Colonic mucosa (tissue), 4 donors: ENCODE measurements around the gene ISLR. TPM values are rescaled to one million over a fixed set of nuclear protein-coding genes. Genes with fewer than 3 reads are reported as not detected.

ENCODE experiments used
- DNase-seq: peaks from one replicate; pipeline ENCODE4 v3.0.0-alpha.2; 2020
- H3K27ac ChIP-seq: fragments of 200-600 bp; one replicate; pipeline ENCODE4 v1.8.0; 2021
- H3K27me3 ChIP-seq: fragments of 200-600 bp; one replicate; pipeline ENCODE4 v1.8.0; 2021
- H3K36me3 ChIP-seq: fragments of 200-600 bp; one replicate; pipeline ENCODE4 v1.8.0; 2021
- H3K4me1 ChIP-seq: fragments of 200-600 bp; one replicate; pipeline ENCODE4 v1.8.0; 2021; ENCODE audit warnings: mild to moderate bottlenecking
- H3K4me3 ChIP-seq: fragments of 200-600 bp; one replicate; pipeline ENCODE4 v1.8.0; 2021
- H3K9ac ChIP-seq, 2 donors: one replicate each; pipeline ENCODE4 v1.7.0; 2013; ENCODE audit warnings: control low read depth in 2 of 2, low read depth in 2 of 2, low read length in 2 of 2
- H3K9me3 ChIP-seq: fragments of 200-600 bp; one replicate; pipeline ENCODE4 v1.8.0; 2021
- intact Hi-C: fragments of 100-400 bp; cut with DNase I; formaldehyde crosslinking; loops from one replicate; pipeline ENCODE4 v1.14.1; 2022
- total RNA-seq, 2 donors: library from RNA; stranded (reverse); fragmentation: NEBNext Ultra II Directional in 1 of 2; extraction: Animal tissue kit (Norgen Biotek cat#: 25700) in 1 of 2; gene quantifications; one replicate each; pipeline ENCODE4 v1.2.1, GENCODE V29; 2021
- TF ChIP-seq, protein P1 (sequence below): fragments of 200-600 bp; IDR thresholded peaks from one replicate; pipeline ENCODE4 v1.8.0; 2022; ENCODE audit warnings: antibody characterized with exemption, mild to moderate bottlenecking
- donor health status: healthy.
- donor health status: DM: no; HTN: no; CAD: no.
- donor health status: DM: no; HTN: no; CAD: no.

Gene ISLR
- total RNA-seq, 2 donors from 2014 or later, result 3.6 to 8.5 TPM

DNA sequence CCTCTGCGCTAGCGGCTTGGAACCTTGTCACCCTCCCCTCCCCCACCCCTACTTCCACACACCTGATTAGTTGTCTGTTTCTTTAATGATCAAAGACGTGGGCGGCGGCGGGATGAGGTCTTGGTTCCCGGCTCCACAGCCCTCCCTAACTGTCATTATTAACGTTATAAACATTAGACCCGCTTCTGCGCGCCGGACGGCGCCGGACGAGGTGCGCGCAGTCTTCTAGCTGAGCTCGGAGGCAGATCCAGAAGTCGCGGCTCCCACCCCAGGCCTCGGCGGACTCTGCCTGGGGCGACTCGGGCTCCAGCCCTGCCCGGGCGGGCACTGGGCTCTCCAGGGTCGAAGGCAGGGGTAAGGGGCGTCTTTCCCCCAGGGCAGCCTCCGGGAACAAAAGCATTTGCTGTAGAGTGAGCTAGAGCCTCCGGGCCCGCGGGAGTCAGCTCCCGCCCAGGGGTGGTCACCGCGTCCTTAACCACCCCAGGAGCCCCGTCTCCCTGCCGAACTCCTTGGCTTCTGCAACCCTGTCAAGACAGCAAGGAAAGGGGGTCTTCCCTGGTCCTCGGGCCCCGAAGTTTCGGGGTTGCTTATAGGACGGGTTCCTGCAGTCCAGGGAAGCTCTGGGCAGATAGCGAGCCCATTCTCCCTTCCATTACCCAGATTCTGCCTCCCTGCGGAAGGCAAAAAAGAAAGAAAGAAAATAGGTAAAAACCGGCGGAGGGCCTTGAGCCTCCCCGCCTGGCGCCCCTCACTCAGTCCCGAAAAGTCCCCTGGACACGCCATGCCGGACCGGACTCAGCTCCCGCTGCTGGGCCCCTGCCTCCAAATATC lies 45.3 kb upstream of the ISLR start:
- no peak overlapping the region for H3K27ac ChIP-seq
- H3K27me3 ChIP-seq, result peaks cover 56% of the 10 kb centered on the region
- no peaks in the 10 kb centered on the region for H3K36me3 ChIP-seq
- TF ChIP-seq, protein P1, sequence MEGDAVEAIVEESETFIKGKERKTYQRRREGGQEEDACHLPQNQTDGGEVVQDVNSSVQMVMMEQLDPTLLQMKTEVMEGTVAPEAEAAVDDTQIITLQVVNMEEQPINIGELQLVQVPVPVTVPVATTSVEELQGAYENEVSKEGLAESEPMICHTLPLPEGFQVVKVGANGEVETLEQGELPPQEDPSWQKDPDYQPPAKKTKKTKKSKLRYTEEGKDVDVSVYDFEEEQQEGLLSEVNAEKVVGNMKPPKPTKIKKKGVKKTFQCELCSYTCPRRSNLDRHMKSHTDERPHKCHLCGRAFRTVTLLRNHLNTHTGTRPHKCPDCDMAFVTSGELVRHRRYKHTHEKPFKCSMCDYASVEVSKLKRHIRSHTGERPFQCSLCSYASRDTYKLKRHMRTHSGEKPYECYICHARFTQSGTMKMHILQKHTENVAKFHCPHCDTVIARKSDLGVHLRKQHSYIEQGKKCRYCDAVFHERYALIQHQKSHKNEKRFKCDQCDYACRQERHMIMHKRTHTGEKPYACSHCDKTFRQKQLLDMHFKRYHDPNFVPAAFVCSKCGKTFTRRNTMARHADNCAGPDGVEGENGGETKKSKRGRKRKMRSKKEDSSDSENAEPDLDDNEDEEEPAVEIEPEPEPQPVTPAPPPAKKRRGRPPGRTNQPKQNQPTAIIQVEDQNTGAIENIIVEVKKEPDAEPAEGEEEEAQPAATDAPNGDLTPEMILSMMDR, result no peak
- no peak overlapping the region for H3K4me3 ChIP-seq
- no peaks in the 10 kb centered on the region for H3K9me3 ChIP-seq
- intact Hi-C loops, result loop anchor here (2.0 to 5.0 kb wide), 2 partner anchors 175 to 194 kb away; no protein-coding TSS in a partner anchor
- H3K9ac ChIP-seq, result no peak overlapping the region
- no peaks in the 10 kb centered on the region for H3K4me1 ChIP-seq
- no peak for DNase-seq

DNA sequence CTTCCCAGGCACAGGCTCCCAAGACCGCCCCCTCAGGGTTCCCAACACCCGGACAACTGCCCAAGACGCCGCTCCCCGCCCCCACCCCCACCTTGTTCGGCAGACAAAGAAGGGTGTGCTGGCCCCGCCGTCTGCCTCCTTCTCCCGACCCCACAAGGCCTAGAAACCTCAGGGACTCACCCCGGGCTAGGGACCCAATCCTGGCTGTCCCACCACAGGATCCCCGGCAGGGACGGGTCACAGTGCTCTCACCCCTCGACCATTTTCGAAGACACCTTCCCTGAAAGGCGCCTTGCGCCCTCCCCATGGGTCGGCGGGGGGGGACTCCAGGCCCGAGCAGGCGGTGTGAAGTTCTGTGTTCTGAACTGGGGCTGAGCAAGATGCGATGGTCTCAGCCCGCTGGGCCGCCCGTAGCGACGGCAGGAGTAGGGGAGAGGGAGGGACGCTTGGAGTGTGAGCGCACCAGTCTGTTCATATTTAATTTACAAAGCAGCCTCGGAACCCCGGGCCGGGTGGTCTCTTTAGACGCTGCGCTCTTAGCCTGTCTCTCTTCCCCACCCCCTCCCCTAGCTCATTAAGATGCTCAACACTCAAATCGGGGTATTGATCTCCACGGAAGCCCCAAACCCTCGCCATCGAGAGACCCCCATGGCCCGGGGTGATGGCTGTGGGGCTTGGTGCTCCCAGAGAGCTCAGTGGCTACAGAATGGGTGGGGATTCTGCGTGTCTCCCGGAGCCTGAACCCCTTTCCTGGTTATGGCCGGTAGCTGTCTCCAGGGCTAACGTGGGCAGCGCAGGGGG lies 44.5 kb upstream of the ISLR start:
- intact Hi-C loops, result loop anchor here (5.0 kb wide), 1 partner anchor 193 kb away; no protein-coding TSS in a partner anchor

DNA sequence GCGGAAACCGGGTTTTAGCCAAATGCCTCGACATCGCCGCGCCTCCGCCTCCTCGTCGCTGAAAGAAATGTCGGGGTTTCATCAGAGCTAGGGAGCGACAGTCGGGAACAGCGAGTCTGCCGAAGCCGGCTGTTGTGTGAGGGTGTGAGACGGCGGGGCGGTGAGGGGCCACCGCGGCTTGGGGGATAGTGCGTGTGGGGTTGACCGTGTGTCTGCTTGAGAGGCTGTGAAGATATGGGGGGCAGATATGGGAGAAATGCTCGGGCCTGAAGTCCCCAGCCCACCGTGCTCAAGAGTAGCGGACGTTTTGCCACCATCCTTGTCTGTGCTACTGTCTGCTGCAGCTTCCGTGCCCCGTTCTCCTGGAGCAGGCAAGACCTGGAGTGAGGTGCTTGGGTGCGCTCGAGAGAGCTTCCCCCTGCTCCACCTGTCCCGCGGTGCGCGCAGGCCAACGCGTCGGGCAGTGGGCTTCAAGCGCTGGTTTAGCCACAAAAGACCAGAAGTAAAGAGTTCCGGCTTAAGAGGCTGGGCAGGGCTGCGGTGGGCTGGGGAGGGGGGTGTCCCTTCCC lies 43.8 kb upstream of the ISLR start:
- intact Hi-C loops, result loop anchor here (5.0 kb wide), 1 partner anchor 193 kb away; no protein-coding TSS in a partner anchor

More for the DNA sequence above, 44.5 kb upstream of the ISLR start:
- Histone ChIP-seq H3K4me3 (no peak overlapping the region), H3K4me1 (no peaks in the 10 kb centered on the region), H3K36me3 (no peaks in the 10 kb centered on the region), H3K9ac (no peak overlapping the region), H3K9me3 (no peaks in the 10 kb centered on the region), H3K27ac (no peak overlapping the region), H3K27me3 (peaks cover 64% of the 10 kb centered on the region)
- TF ChIP-seq, protein P1, result no peak
- no peak for DNase-seq

DNA sequence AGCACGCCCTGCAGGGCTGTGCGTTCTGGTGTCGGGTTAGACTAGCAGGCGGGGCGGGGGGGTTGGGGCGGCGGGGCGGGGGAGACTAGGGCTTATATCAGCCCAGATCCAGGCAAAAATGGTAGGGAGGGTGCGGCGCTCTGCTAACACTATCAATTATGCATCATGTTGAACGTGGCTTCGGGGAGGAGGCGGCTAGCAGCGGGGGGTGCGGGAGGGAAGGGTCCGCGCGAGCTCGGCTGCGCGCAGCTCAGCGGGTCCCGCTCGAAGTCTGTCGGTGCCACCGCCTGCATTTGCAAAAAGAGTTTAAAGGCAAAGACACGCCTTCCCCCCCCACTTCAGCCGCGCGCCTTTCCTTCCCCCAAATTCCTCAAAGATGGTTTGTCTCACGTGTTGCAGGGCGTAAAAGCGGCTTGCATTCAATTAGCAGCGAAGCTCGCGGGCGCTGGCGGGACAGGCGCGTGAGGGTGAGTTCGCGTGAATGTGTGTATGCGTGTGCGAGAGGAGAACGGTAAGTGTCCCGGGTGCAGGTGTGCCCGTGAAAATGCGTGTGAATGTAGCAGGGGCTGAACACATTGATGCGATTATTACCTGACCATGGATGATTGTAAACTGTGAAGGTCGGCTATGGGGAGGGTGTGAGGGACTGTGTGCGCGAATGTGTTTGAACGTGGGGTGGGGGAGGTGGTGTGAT lies 43.2 kb upstream of the ISLR start, which contains the start of gene ISLR2:
TSS of gene ISLR2 (plus strand) at position 432 of the 694 bp plus-strand sequence. CDS start 2,169 bp downstream, outside the sequence.
- H3K27me3 ChIP-seq, result peaks cover 78% of the 10 kb centered on the region
- DNase-seq, result no peak

More for the DNA sequence above, 43.8 kb upstream of the ISLR start:
- DNase-seq, result no peak
- no peaks in the 10 kb centered on the region for H3K36me3 ChIP-seq
- H3K9ac ChIP-seq, result no peak overlapping the region
- peaks cover 71% of the 10 kb centered on the region for H3K27me3 ChIP-seq
- H3K27ac ChIP-seq, result no peak overlapping the region
- TF ChIP-seq, protein P1, result no peak
- no peaks in the 10 kb centered on the region for H3K4me1 ChIP-seq
- H3K9me3 ChIP-seq, result no peaks in the 10 kb centered on the region
- no peak overlapping the region for H3K4me3 ChIP-seq

More for the DNA sequence above, 43.2 kb upstream of the ISLR start, which contains the start of gene ISLR2:
- Histone ChIP-seq H3K4me3 (no peak within 1 kb of the TSS), H3K9ac (no peak within 1 kb of the TSS), H3K36me3 (no peaks in the 10 kb centered on the region), H3K9me3 (no peaks in the 10 kb centered on the region), H3K4me1 (no peaks in the 10 kb centered on the region), H3K27ac (no peak within 1 kb of the TSS)
- TF ChIP-seq, protein P1, result no peak
- intact Hi-C loops, result no loop called here
